CD8-positive, alpha-beta memory T cell (primary cell): ENCODE data around the gene OSTM1. TPM values are rescaled to one million over a fixed set of nuclear protein-coding genes. Genes with fewer than 3 reads are reported as not detected.
"Not testable (repeated sequence)": the region's sequence is repeated elsewhere in the genome, so short reads cannot be mapped to it uniquely, and the experiment has no call there.

Experiments
- CTCF ChIA-PET: fragments of 350-600 bp; sonication (Branson Sonifier 250); formaldehyde crosslinking; loops from one replicate; lab custom pipeline; 2021; ENCODE audit warnings: antibody characterized with exemption; lab: Charles Lee
- POLR2A ChIA-PET: fragments of 350-600 bp; sonication (Branson Sonifier 250); formaldehyde crosslinking; loops from one replicate; lab custom pipeline; 2021; ENCODE audit warnings: antibody characterized with exemption; lab: Charles Lee
- DNase-seq, 5 donors: peaks; one replicate each; pipeline versions ENCODE4 v3.0.0 to v3.0.0-alpha.2; 2020 to 2022; ENCODE audit warnings: mixed read lengths in 1 of 5
- H3K27ac ChIP-seq: one replicate; pipeline ENCODE4 v1.7.0; 2013; ENCODE audit warnings: low read depth, mild to moderate bottlenecking, low read length, moderate library complexity
- H3K27me3 ChIP-seq: 2 replicates; pipeline ENCODE4 v1.7.0; 2013; ENCODE audit warnings: low read length, mild to moderate bottlenecking; ENCODE audit not compliant: insufficient read depth, poor library complexity, severe bottlenecking
- H3K36me3 ChIP-seq: 2 replicates; pipeline ENCODE4 v1.7.0; 2013; ENCODE audit warnings: mild to moderate bottlenecking, low read length, moderate library complexity; ENCODE audit not compliant: insufficient read depth
- H3K4me1 ChIP-seq: 2 replicates; pipeline ENCODE4 v1.7.0; 2013; ENCODE audit warnings: mild to moderate bottlenecking, low read length, moderate library complexity; ENCODE audit not compliant: insufficient read depth
- H3K4me3 ChIP-seq: 2 replicates; pipeline ENCODE4 v1.7.0; 2013; ENCODE audit warnings: mild to moderate bottlenecking, low read length
- H3K9me3 ChIP-seq: 2 replicates; pipeline ENCODE4 v1.7.0; 2013; ENCODE audit warnings: mild to moderate bottlenecking, low read length
- H3K27ac Mint-ChIP-seq, 8 donors: one replicate each; pipeline ENCODE4 v1.8.0; 2020 to 2021; ENCODE audit warnings: mixed read lengths in 8 of 8, mild to moderate bottlenecking in 6 of 8, inconsistent platforms in 3 of 8, moderate library complexity in 3 of 8
- H3K27me3 Mint-ChIP-seq, 2 donors: one replicate each; pipeline ENCODE4 v1.8.0; 2020 to 2021; ENCODE audit warnings: mixed read lengths in 2 of 2, mild to moderate bottlenecking in 1 of 2, moderate library complexity in 1 of 2
- H3K36me3 Mint-ChIP-seq, 3 donors: one replicate each; pipeline ENCODE4 v1.8.0; 2020 to 2021; ENCODE audit warnings: mixed read lengths in 3 of 3, inconsistent platforms in 1 of 3, mild to moderate bottlenecking in 1 of 3
- H3K4me1 Mint-ChIP-seq, 3 donors: one replicate each; pipeline ENCODE4 v1.8.0; 2020 to 2021; ENCODE audit warnings: mixed read lengths in 3 of 3, inconsistent platforms in 1 of 3, mild to moderate bottlenecking in 1 of 3
- H3K4me3 Mint-ChIP-seq, 7 donors: one replicate each; pipeline ENCODE4 v1.8.0; 2020 to 2021; ENCODE audit warnings: mixed read lengths in 7 of 7, mild to moderate bottlenecking in 6 of 7, moderate library complexity in 4 of 7, inconsistent platforms in 2 of 7
- H3K9me3 Mint-ChIP-seq, 5 donors: one replicate each; pipeline ENCODE4 v1.8.0; 2020 to 2022; ENCODE audit warnings: mixed read lengths in 5 of 5, mild to moderate bottlenecking in 3 of 5, moderate library complexity in 2 of 5, inconsistent platforms in 1 of 5
- polyA plus RNA-seq: library from polyadenylated mRNA; unstranded; fragments of 300-500 nt; fragmentation: Illumina TruSeq; gene quantifications from one replicate; pipeline ENCODE4 v1.2.3, GENCODE V29; 2021
- total RNA-seq, 2 experiments: library from RNA; stranded (reverse); gene quantifications; one replicate each; pipeline ENCODE4 v1.2.3, GENCODE V29; 2021

OSTM1 gene
- total and polyA plus RNA-seq, 3 experiments from 2014 or later, result 26.2 to 47.8 (median 26.4) TPM

DNA sequence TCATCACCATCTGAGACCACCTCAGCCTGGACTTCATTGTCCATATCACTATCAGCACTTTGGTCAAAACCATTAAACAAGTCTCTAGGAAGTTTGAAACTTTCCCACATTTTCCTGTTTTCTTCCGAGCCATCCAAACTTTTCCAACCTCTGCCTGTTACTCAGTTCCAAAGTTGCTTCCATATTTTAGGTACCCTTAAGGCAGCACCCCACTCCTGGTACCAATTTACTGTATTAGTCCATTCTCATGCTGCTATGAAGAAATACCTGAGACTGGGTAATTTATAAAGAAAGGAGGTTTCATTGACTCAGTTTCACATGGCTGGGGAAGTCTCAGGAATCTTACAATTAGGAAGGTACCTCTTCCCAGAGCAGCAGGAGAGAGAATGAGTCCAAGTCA lies 65.3 kb downstream of the OSTM1 start:
- H3K4me3 ChIP-seq, H3K27ac ChIP-seq, H3K36me3 ChIP-seq, H3K27me3 ChIP-seq, H3K9me3 ChIP-seq, H3K27ac Mint-ChIP-seq, H3K4me1 Mint-ChIP-seq, H3K4me3 Mint-ChIP-seq, CTCF ChIA-PET, H3K4me1 ChIP-seq, H3K27me3 Mint-ChIP-seq, POLR2A ChIA-PET, DNase-seq: not testable (repeated sequence)
- Mint-ChIP-seq H3K36me3 (peaks cover 3 to 31% (median 3%) of the 10 kb centered on the region in 3 donors), H3K9me3 (peaks cover 2 to 25% (median 12%) of the 10 kb centered on the region in 5 donors)

DNA sequence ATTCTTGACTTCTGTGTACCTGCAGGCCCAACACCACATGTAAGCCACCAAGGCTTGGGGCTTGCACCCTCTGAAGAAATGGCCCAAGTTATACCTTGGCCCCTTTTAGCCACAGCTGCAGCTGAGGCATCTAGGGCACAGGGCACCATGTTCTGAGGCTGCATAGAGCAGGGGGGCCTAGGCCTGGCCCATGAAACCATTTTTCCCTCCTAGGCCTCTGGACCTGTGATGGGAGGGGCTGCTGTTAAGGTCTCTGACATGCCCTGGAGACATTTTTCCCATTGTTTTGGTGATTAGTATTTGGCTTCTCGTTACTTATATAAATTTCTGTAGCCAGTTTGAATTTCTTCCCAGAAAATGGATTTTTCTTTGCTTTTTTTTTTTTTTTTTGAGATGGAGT lies 66.2 kb downstream of the OSTM1 start:
- ChIA-PET POLR2A (no interaction called here), CTCF (no interaction called here)
- no peak overlapping the region for H3K4me3 ChIP-seq
- H3K36me3 ChIP-seq, result no peaks in the 10 kb centered on the region
- peaks cover 2 to 25% (median 12%) of the 10 kb centered on the region in 5 donors for H3K9me3 Mint-ChIP-seq
- no peaks in the 10 kb centered on the region for H3K4me1 Mint-ChIP-seq
- no peaks in the 10 kb centered on the region for H3K27me3 ChIP-seq
- H3K27ac Mint-ChIP-seq, result no peak overlapping the region
- no peaks in the 10 kb centered on the region for H3K9me3 ChIP-seq
- H3K27ac ChIP-seq, result no peak overlapping the region
- no peak for DNase-seq
- peaks cover 3 to 25% (median 3%) of the 10 kb centered on the region in 3 donors for H3K36me3 Mint-ChIP-seq
- no peak overlapping the region for H3K4me3 Mint-ChIP-seq
- H3K27me3 Mint-ChIP-seq, result no peaks in the 10 kb centered on the region
- no peaks in the 10 kb centered on the region for H3K4me1 ChIP-seq

DNA sequence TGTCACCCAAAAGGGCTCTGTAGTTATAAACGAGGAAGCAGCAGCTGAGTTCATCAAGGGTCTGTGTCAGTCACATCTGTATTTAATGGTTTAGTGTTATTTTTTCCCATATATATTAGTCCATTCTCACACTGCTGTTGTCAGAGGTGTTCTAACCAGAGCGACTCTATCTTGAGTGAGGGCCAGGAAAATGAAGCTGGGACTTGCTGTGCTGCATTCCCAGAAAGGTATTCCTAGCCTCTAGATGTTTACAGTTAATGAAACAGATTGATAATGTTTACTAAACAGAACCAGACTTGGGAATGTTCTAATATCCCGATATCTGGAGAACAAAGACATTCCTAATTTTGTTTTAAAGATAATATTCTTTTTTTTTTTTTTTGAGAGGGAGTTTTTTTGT lies 68.6 kb downstream of the OSTM1 start:
- no peak overlapping the region for H3K4me3 Mint-ChIP-seq
- Histone ChIP-seq H3K9me3 (no peaks in the 10 kb centered on the region), H3K27me3 (no peaks in the 10 kb centered on the region), H3K27ac (no peak overlapping the region), H3K4me3 (no peak overlapping the region), H3K4me1 (no peaks in the 10 kb centered on the region), H3K36me3 (no peaks in the 10 kb centered on the region)
- DNase-seq, result no peak
- H3K9me3 Mint-ChIP-seq, result peaks cover 2 to 25% (median 12%) of the 10 kb centered on the region in 5 donors
- no peaks in the 10 kb centered on the region for H3K27me3 Mint-ChIP-seq
- no peak overlapping the region for H3K27ac Mint-ChIP-seq
- no peaks in the 10 kb centered on the region for H3K4me1 Mint-ChIP-seq
- POLR2A ChIA-PET, result interaction anchor here (0.7 kb wide), 1 partner anchor 725 kb away, joined by 3 read pairs; no protein-coding TSS in a partner anchor
- CTCF ChIA-PET, result no interaction called here
- peaks cover 2 to 24% (median 3%) of the 10 kb centered on the region in 3 donors for H3K36me3 Mint-ChIP-seq

DNA sequence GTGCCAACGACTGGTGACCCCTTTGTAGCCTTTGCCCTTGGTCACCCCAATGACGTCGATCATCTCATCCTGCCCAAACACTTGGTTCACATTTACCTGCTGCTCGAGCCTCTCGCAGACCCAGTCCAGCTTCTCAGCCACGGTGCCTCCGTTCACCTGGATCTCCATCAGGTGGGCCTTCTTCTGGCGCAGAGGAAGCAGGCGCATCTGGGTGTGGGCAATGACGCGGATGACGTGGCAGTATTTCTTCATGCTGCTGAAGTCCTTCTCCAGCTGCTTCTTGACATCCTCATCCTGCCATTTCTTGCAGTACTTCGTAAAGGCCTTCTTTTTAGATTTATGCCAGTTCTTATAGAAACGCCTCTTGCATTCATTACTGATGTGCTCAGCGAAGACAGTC lies 69.7 kb downstream of the OSTM1 start:
- CTCF ChIA-PET, result interaction anchor here (0.6 kb wide), 1 partner anchor 1804 kb away, joined by 3 read pairs; no protein-coding TSS in a partner anchor

DNA sequence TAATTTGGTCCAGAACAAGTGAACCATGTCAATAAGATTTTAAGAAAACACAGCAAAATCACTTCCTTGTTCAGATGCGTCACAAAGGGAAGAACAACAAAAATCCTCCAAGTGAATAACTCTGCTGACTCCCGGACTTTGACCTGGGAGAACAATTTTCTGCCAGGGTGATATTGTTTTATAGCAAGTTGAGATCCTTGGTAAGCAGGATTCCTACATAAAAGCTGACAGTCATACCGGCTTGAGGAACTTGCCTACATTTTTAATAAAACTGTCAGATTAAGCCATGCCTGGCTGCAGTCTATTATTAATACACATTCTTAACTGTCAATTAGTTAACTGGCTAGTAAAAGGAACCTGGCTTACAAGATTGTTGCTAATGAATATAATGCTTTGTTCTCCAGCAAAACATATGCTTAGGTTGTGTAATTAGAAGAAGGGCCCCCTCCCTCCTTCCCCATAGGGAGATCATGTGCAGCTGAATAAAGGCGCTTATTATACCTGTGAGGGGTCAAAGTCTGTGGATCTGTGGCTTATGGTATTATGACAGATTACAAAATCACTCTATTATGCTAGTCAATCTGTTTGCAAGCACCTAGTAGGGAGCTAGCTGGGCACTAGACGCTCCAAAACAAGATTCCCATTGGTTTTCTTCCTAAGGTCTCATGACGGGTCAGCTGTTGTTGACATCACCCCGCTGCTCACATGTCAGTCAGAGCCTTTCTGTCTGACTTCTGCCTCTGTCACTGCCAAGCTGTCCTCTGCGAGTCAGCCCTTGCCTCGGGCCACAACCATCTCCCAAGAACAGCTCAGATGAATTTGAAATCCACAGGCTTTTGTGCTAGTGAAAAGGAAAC lies 71.9 kb downstream of the OSTM1 start:
- H3K27me3 ChIP-seq, result no peaks in the 10 kb centered on the region
- ChIA-PET CTCF (no interaction called here), POLR2A (no interaction called here)
- H3K4me1 Mint-ChIP-seq, result no peaks in the 10 kb centered on the region
- no peak overlapping the region for H3K4me3 ChIP-seq
- H3K36me3 ChIP-seq, result no peaks in the 10 kb centered on the region
- H3K27me3 Mint-ChIP-seq, result peaks cover 0 to 5% of the 10 kb centered on the region in 2 donors
- H3K36me3 Mint-ChIP-seq, result peaks cover 0 to 2% (median 0%) of the 10 kb centered on the region in 3 donors
- peaks cover 0 to 3% (median 0%) of the 10 kb centered on the region in 5 donors for H3K9me3 Mint-ChIP-seq
- H3K9me3 ChIP-seq, result no peaks in the 10 kb centered on the region
- no peaks in the 10 kb centered on the region for H3K4me1 ChIP-seq
- no peak overlapping the region for H3K4me3 Mint-ChIP-seq
- H3K27ac ChIP-seq, result no peak overlapping the region
- no peak overlapping the region for H3K27ac Mint-ChIP-seq
- DNase-seq, result no peak

More for the DNA sequence above, 69.7 kb downstream of the OSTM1 start:
- Mint-ChIP-seq H3K36me3 (peaks cover 2 to 22% (median 3%) of the 10 kb centered on the region in 3 donors), H3K4me3 (peak overlapping the region in 1 of 7 donors; percentile 26), H3K9me3 (peaks cover 2 to 23% (median 12%) of the 10 kb centered on the region in 5 donors), H3K27me3 (no peaks in the 10 kb centered on the region), H3K27ac (no peak overlapping the region), H3K4me1 (no peaks in the 10 kb centered on the region)
- POLR2A ChIA-PET, result no interaction called here
- no peak overlapping the region for H3K4me3 ChIP-seq
- no peaks in the 10 kb centered on the region for H3K27me3 ChIP-seq
- H3K4me1 ChIP-seq, result no peaks in the 10 kb centered on the region
- no peaks in the 10 kb centered on the region for H3K9me3 ChIP-seq
- no peak overlapping the region for H3K27ac ChIP-seq
- DNase-seq, result no peak
- no peaks in the 10 kb centered on the region for H3K36me3 ChIP-seq

DNA sequence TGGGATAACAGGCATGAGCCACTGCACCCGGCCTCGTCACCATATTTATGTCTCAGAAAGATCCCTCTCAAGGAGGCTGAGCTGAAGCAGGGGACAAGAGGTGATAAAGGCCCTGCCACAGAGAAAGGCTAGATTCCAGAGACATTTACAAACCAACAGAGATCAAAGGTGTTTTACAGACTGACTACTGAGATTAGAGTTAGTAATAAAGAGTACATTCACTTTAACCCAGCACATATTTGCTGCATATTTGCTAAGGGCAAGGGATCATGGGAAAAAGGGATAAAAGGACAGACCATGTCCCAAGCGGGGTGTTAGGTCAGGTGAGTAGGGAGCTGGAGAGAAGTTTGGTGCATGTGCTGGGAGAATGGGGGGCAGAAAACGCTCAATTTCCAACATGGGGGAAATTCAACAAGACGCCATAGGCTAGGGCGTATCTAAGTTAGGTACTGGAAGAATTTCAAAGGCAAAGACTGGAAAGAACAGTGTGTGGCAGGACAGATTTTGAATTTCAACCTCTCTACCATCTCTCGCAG lies 72.8 kb downstream of the OSTM1 start:
- H3K4me1 Mint-ChIP-seq, result no peaks in the 10 kb centered on the region
- Histone ChIP-seq H3K27ac (no peak overlapping the region), H3K4me3 (no peak overlapping the region), H3K4me1 (no peaks in the 10 kb centered on the region), H3K27me3 (no peaks in the 10 kb centered on the region), H3K36me3 (no peaks in the 10 kb centered on the region), H3K9me3 (no peaks in the 10 kb centered on the region)
- CTCF ChIA-PET, result no interaction called here
- peaks cover 0 to 5% of the 10 kb centered on the region in 2 donors for H3K27me3 Mint-ChIP-seq
- H3K9me3 Mint-ChIP-seq, result peaks cover 0 to 2% (median 0%) of the 10 kb centered on the region in 5 donors
- H3K4me3 Mint-ChIP-seq, result no peak overlapping the region
- no peak overlapping the region for H3K27ac Mint-ChIP-seq
- POLR2A ChIA-PET, result no interaction called here
- no peak for DNase-seq
- no peaks in the 10 kb centered on the region for H3K36me3 Mint-ChIP-seq

DNA sequence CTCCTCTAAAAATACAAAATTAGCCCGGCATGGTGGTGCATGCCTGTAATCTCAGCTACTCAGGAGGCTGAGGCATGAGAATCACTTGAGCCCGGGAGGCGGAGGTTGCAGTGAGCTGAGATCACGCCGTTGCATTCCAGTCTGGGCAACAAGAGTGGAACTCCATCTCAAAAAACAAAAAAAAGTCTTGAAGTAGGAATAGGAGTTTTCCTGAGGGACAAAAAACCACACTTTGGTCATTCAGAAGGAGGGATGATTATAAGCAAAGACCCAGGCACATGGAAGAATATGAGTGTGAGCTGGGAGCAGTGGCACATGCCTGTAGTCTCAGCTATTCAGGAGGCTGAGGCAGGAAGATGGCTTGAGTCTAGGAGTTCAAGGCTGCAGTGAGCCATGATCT lies 74.3 kb downstream of the OSTM1 start:
- H3K4me3 ChIP-seq, result not testable (repeated sequence)

DNA sequence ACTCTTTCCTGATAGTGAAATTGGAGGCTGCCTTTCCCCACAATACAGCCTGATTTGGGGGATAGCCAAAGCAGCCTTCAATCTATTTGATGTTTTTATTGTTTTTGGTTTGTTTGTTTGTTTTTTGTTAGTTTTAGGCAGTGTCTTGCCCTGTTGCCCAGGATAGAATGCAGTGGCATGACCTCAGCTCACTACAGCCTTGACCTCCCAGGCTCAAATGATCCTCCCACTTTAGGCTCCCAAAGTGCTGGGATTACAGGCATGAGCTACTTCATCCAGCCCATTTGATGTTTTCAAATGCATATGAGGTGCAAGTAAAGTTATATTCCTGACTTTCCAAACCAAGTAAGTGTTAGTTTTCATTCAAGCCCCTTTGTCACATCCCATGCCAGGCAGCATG lies 75.2 kb downstream of the OSTM1 start:
- Histone ChIP-seq H3K36me3 (no peaks in the 10 kb centered on the region), H3K4me1 (no peaks in the 10 kb centered on the region), H3K27ac (no peak overlapping the region), H3K9me3 (no peaks in the 10 kb centered on the region), H3K27me3 (no peaks in the 10 kb centered on the region), H3K4me3 (no peak overlapping the region)
- Mint-ChIP-seq H3K4me3 (no peak overlapping the region), H3K4me1 (no peaks in the 10 kb centered on the region), H3K9me3 (no peaks in the 10 kb centered on the region), H3K27me3 (peaks cover 0 to 5% of the 10 kb centered on the region in 2 donors), H3K27ac (peak overlapping the region in 1 of 8 donors; percentile 53), H3K36me3 (no peaks in the 10 kb centered on the region)
- DNase-seq, result no peak
- POLR2A ChIA-PET, result no interaction called here
- CTCF ChIA-PET, result no interaction called here

More for the DNA sequence above, 74.3 kb downstream of the OSTM1 start:
- H3K27ac ChIP-seq, H3K27me3 ChIP-seq, H3K27me3 Mint-ChIP-seq, H3K4me1 Mint-ChIP-seq, H3K4me1 ChIP-seq, POLR2A ChIA-PET, DNase-seq, H3K9me3 ChIP-seq, H3K9me3 Mint-ChIP-seq, H3K4me3 Mint-ChIP-seq, H3K36me3 Mint-ChIP-seq, H3K36me3 ChIP-seq, H3K27ac Mint-ChIP-seq: not testable (repeated sequence)
- CTCF ChIA-PET, result interaction anchor here (1.2 kb wide), 1 partner anchor 13 kb away, joined by 3 read pairs; no protein-coding TSS in a partner anchor
